Activated CD4-positive, CD25-positive, alpha-beta regulatory T cell treated with anti-CD3 and anti-CD28 coated beads, Interleukin-2, amount 50 U/mL, for 24 hours (primary cell): Measurements from ENCODE around the gene CRYGN.
A peak's percentile ranks its signal among the peaks of the same experiment; 100 is the strongest.

Source experiments
- ATAC-seq, 2 donors: fragments of 150-1000 bp; cut with Tn5 transposase; one replicate each; pipeline ENCODE4 v1.10.0; 2021; ENCODE audit warnings: mild to moderate bottlenecking in 1 of 2, moderate library complexity in 1 of 2

Gene CRYGN

GRCh38 chr7:151459726-151460473 is 20.0 kb upstream of the CRYGN start:
- no peak for ATAC-seq

- ATAC-seq = no peak
Observed at GRCh38 chr7:151457534-151457933, 17.6 kb upstream of the CRYGN start.

- ATAC-seq = no peak
Observed at GRCh38 chr7:151456782-151457181, 16.8 kb upstream of the CRYGN start.

GRCh38 chr7:151456276-151456675 is 16.3 kb upstream of the CRYGN start:
- no peak for ATAC-seq

- peak in 1 of 2 donors; percentile 36 for ATAC-seq
Observed at GRCh38 chr7:151455690-151456089, 15.7 kb upstream of the CRYGN start.

GRCh38 chr7:151454932-151455530 is 15.1 kb upstream of the CRYGN start:
- no peak for ATAC-seq

GRCh38 chr7:151454305-151454704 is 14.4 kb upstream of the CRYGN start:
- ATAC-seq = no peak

GRCh38 chr7:151453326-151453791 is 13.4 kb upstream of the CRYGN start:
- ATAC-seq = no peak

- ATAC-seq = no peak
Observed at GRCh38 chr7:151452680-151453325, 12.9 kb upstream of the CRYGN start.

GRCh38 chr7:151451626-151452571 is 12.0 kb upstream of the CRYGN start:
- no peak for ATAC-seq

- ATAC-seq = no peak
Observed at GRCh38 chr7:151451156-151451555, 11.2 kb upstream of the CRYGN start.

- no peak for ATAC-seq
Observed at GRCh38 chr7:151449990-151450389, 10.0 kb upstream of the CRYGN start.

GRCh38 chr7:151448261-151449252 is 8.6 kb upstream of the CRYGN start:
- peak; percentile 79 for ATAC-seq

GRCh38 chr7:151447901-151448260 is 7.9 kb upstream of the CRYGN start:
- no peak for ATAC-seq

GRCh38 chr7:151447312-151447711 is 7.4 kb upstream of the CRYGN start:
- no peak for ATAC-seq

- ATAC-seq = no peak
Observed at GRCh38 chr7:151446412-151446811, 6.5 kb upstream of the CRYGN start.

- ATAC-seq = peak; percentile 53 to 59
Observed at GRCh38 chr7:151444632-151445031, 4.7 kb upstream of the CRYGN start.

- no peak for ATAC-seq
Observed at GRCh38 chr7:151442776-151443496, 3.0 kb upstream of the CRYGN start.

GRCh38 chr7:151440799-151441445 is 981 bp upstream of the CRYGN start:
- ATAC-seq = no peak
